ENCODE results near the gene SYPL2. TPM values are rescaled to one million over a fixed set of nuclear protein-coding genes. Genes with fewer than 3 reads are reported as not detected.

SYPL2 gene
- total and polyA plus RNA-seq, 2 of the 8 experiments (the other 6 are each of a cell fraction or from before 2014, with no cell fraction given), result 1.5 TPM

GRCh38 chr1:109426281-109427170 lies 39.8 kb upstream of the SYPL2 start, which contains the start of gene PSMA5:
Gene PSMA5, minus strand, starts transcription at chr1:109426448. Its CDS starts 118 bp downstream, at chr1:109426330.
- no peak within 1 kb of the TSS for H3K23ac ChIP-seq (ENCODE audit: insufficient read length)
- 2% methylated on average over 44 of the region's 50 CpGs; no CpG with 5 or more reads in 1 of the 2 experiments for WGBS, 2 experiments (ENCODE audit: extremely low coverage in 1 of 2, insufficient coverage in 1 of 2, insufficient read length in 1 of 2, insufficient replicate concordance in 2 of 2, low coverage in 1 of 2, low lambda C conversion rate in 2 of 2, missing lambda C conversion rate in 1 of 2)
- H2BK15ac ChIP-seq (ENCODE audit: low read length), result no peak within 1 kb of the TSS
- H3K4ac ChIP-seq (replicated peaks; ENCODE audit: insufficient read length, low read depth, low read length), result no peak within 1 kb of the TSS
- peak within 1 kb of the TSS; percentile 80 to 99 (median 95) for H3K4me3 ChIP-seq (ENCODE audit: extremely low read depth in 1 of 4, insufficient read depth in 2 of 4, low read depth in 3 of 4, low read length in 4 of 4)
- H3K23me2 ChIP-seq (ENCODE audit: low read depth, low read length), result no peaks in the 10 kb centered on the region; the same call in none of the 2 replicates
- peak within 1 kb of the TSS; percentile 78 to 91 (median 80) for H3K9ac ChIP-seq (replicated peaks in 1 of 4; ENCODE audit: extremely low read depth in 1 of 4, low read depth in 3 of 4, low read length in 3 of 4)
- H4K5ac ChIP-seq (ENCODE audit: insufficient read length, low read depth, low read length), result peak within 1 kb of the TSS; percentile 55
- peaks cover 12 to 50% of the 10 kb centered on the region in 2 experiments for H3K79me2 ChIP-seq (ENCODE audit: control insufficient read depth in 1 of 2, insufficient read depth in 2 of 2, low read length in 2 of 2)
- H3K4me1 ChIP-seq (replicated peaks in 1 of 4; ENCODE audit: control insufficient read depth in 3 of 4, insufficient read depth in 4 of 4, low read length in 3 of 4), result no peaks in the 10 kb centered on the region; a peak in 1 of 7 replicates
- H3K18ac ChIP-seq (ENCODE audit: extremely low read depth, low read length), result peak within 1 kb of the TSS; percentile 74; the same call in 1 of the 2 replicates
- H2BK12ac ChIP-seq (ENCODE audit: low read depth, low read length), result no peak within 1 kb of the TSS; the same call in 1 of the 2 replicates
- H2BK120ac ChIP-seq (replicated peaks; ENCODE audit: low read depth, low read length), result no peak within 1 kb of the TSS
- H4K20me1 ChIP-seq (replicated peaks in 1 of 2; ENCODE audit: control insufficient read depth in 1 of 2, insufficient read depth in 2 of 2, low read length in 2 of 2), result peaks cover 6% of the 10 kb centered on the region in 2 experiments
- ChIA-PET CTCF (ENCODE audit: partially characterized antibody) (interaction anchor here (0.6 to 4.8 kb wide), 9 partner anchors 9 to 107 kb away, joined by 3 to 34 read pairs (median 4); no protein-coding TSS in a partner anchor), POLR2A (ENCODE audit: partially characterized antibody) (interaction anchor here (0.6 to 2.5 kb wide), 12 partner anchors 19 to 104 kb away, joined by 3 to 12 read pairs (median 3); partner anchors contain the start of genes ATXN7L2 and SORT1)
- peak within 1 kb of the TSS; percentile 65 to 93 for H3K4me2 ChIP-seq (ENCODE audit: insufficient read depth in 1 of 2, low read depth in 2 of 2, low read length in 2 of 2)
- no peak within 1 kb of the TSS for H2BK20ac ChIP-seq (ENCODE audit: low read length)
- H2AK5ac ChIP-seq (ENCODE audit: low read depth, low read length), result no peak within 1 kb of the TSS
- peak within 1 kb of the TSS; percentile 68 for H2BK5ac ChIP-seq (ENCODE audit: low read depth, low read length)
- H4K91ac ChIP-seq (replicated peaks; ENCODE audit: insufficient read length, low read length), result no peak within 1 kb of the TSS
- H3K56ac ChIP-seq (replicated peaks; ENCODE audit: insufficient read length, low read depth, low read length), result peak within 1 kb of the TSS; percentile 22
- H3K27ac ChIP-seq (ENCODE audit: low read depth, low read length), result peak within 1 kb of the TSS; percentile 78
- H4K8ac ChIP-seq (ENCODE audit: extremely low read depth, insufficient read depth, low read length), result peak within 1 kb of the TSS; percentile 90; the same call in 1 of the 2 replicates
- H3K9me3 ChIP-seq (ENCODE audit: insufficient read depth in 2 of 2, low read depth in 1 of 2, low read length in 1 of 2), result no peaks in the 10 kb centered on the region
- peaks cover 0 to 2% (median under 1%) of the 10 kb centered on the region in 4 experiments; a peak in 1 of 8 replicates for H3K36me3 ChIP-seq (ENCODE audit: control insufficient read depth in 2 of 4, insufficient read depth in 4 of 4, low read length in 3 of 4)
- peak; percentile 70 for FAIRE-seq
- H3K14ac ChIP-seq (ENCODE audit: insufficient read length), result no peak within 1 kb of the TSS
- peaks cover 2% of the 10 kb centered on the region; the same call in 1 of the 2 replicates for H3K79me1 ChIP-seq (ENCODE audit: low read depth, low read length)
- H3K27me3 ChIP-seq (replicated peaks in 1 of 4; ENCODE audit: control insufficient read depth in 3 of 4, extremely low read depth in 1 of 4, insufficient read depth in 3 of 4, low read length in 3 of 4), result no peaks in the 10 kb centered on the region
- peak; percentile 88 to 94 for DNase-seq (ENCODE audit: low read depth in 1 of 2, low spot score in 2 of 2)
- H2AFZ ChIP-seq (ENCODE audit: low read length), result peak within 1 kb of the TSS; percentile 18; the same call in 1 of the 2 replicates
- no peak for TF ChIP-seq SUZ12 (IDR thresholded peaks at IDR 0.05; ENCODE audit: low read length)
- peak; percentile 88 for TF ChIP-seq TBP (IDR thresholded peaks at IDR 0.05; ENCODE audit: low read depth, low read length)
- TF ChIP-seq KDM1A (IDR thresholded peaks at IDR 0.05; ENCODE audit: borderline replicate concordance, low read length), result no peak
- TF ChIP-seq E2F6 (IDR thresholded peaks at IDR 0.05), result peak; percentile 95
- 0 out of 2 replicates have a peak, but pooled peaks have one; percentile 36 for TF ChIP-seq RBBP5 (IDR thresholded peaks at IDR 0.05; ENCODE audit: borderline replicate concordance, low read depth, low read length)
- TF ChIP-seq POLR2A (IDR thresholded peaks at IDR 0.05; ENCODE audit: control extremely low read depth in 1 of 2, low read depth in 2 of 2, low read length in 2 of 2), result peak; percentile 88 to 98
- peak; percentile 96 for TF ChIP-seq POLR2AphosphoS5 (IDR thresholded peaks at IDR 0.05; ENCODE audit: low read depth, low read length)
- TF ChIP-seq CREB1 (IDR thresholded peaks at IDR 0.05), result peak; percentile 20
- TF ChIP-seq TAF7 (optimal IDR thresholded peaks at IDR 0.05; ENCODE audit: borderline replicate concordance, low read depth, low read length), result peak; percentile 25
- 0 out of 2 replicates have a peak, but pooled peaks have one; percentile 1 for TF ChIP-seq MAFK (IDR thresholded peaks at IDR 0.05; ENCODE audit: low read depth, low read length)
